ENCODE data around the gene PIP4P1.
A peak's percentile ranks its signal among the peaks of the same experiment; 100 is the strongest.
"Not testable (repeated sequence)": the region's sequence is repeated elsewhere in the genome, so short reads cannot be mapped to it uniquely, and the experiment has no call there.

PIP4P1 gene

DNA sequence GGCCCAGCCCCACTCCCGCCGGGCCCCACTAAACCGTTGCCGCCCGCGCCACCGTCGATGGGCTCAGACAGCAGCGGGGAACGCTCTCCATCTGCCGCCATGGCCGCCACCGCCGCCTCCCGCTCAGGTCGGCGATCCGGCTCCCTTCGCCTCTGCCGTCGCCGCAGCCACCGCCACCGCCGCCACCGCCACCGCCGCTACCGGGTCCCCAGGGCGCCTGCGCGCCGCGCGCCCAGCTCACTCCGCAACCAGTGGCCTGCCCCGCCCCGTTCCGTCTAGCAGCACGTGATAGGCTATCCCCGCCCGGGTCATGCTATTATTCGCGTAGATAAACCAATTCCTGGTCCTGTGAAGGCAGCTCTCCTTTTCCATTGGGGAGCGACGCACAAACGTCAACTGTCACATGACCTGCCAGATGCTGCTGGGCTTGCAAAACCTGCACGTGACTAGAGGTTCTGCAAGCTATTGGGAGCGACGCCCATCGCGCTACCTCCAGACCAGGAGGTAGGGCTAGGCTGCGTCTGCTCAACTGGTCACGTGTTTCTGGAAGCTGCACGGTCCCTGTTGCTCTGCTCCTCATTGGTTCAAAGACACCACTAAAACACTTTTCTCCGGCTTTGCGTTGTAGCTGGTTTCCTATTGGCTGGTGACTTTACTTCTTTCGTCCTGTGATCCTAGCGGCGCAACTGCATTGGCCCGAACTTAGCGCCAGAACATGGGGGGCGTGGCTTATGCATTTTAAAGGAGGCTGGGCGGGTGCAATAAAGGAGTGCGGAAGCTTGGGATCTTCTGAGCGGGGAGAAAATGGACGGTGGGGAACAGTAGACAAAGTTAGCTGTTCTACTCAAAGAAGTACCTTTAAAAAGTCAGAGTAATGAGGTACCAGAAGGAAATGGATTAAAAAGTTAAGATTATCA, at the start of gene PIP4P1:
Gene PIP4P1 (minus strand): TSS at position 210 of the 917 bp plus-strand sequence. CDS start 109 bp downstream, at position 101.
- peak; percentile 96 to 98 (median 97) for DNase-seq (ENCODE audit: low read depth in 3 of 3)

DNA sequence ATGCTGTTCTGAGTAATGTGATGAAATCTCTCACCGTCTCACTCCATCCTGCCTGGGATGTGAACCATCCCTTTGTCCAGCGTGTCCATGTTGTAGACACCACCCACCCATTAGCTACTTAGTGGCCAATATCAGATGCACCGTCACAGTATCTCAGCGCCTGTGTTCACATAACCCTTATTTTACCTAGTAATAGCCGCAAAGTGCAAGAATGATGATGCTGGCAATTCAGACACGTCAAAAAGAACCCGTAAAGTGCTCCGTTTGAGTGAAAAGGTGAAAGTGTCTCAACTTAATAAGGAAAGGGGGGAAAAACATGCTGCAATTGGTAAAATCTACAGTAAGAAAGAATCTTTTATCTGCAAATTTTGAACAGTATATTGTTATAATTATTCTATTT, 47.1 kb upstream of the PIP4P1 start:
- no peak for DNase-seq (ENCODE audit: low read depth in 3 of 3)

DNA sequence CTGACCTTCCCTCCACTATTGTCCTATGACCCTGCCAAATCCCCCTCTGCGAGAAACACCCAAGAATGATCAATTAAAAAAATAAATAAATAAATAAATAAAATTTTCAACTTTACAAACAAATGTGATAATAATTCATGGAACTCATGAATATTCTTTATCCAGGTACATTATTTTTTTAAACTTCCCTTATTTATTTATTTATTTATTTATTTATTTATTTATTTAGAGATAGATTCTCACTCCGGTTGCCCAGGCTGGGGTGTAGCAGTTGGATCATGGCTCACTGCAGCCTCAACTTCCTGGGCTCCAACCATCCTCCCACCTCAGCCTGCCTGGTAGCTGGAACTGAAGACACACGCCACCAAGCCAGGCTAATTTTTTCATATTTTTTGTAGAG, 46.3 kb upstream of the PIP4P1 start:
- not testable (repeated sequence) for DNase-seq (ENCODE audit: low read depth in 3 of 3)

DNA sequence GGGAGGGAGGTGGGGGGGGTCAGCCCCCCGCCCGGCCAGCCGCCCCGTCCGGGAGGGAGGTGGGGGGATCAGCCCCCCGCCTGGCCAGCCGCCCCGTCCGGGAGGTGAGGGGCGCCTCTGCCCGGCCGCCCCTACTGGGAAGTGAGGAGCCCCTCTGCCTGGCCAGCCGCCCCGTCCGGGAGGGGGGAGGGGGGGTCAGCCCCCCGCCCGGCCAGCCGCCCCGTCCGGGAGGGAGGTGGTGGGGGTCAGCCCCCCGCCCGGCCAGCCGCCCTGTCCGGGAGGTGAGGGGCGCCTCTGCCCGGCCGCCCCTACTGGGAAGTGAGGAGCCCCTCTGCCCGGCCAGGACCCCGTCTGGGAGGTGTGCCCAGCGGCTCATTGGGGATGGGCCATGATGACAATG, 45.5 kb upstream of the PIP4P1 start:
- DNase-seq (ENCODE audit: low read depth in 3 of 3) = not testable (repeated sequence)

DNA sequence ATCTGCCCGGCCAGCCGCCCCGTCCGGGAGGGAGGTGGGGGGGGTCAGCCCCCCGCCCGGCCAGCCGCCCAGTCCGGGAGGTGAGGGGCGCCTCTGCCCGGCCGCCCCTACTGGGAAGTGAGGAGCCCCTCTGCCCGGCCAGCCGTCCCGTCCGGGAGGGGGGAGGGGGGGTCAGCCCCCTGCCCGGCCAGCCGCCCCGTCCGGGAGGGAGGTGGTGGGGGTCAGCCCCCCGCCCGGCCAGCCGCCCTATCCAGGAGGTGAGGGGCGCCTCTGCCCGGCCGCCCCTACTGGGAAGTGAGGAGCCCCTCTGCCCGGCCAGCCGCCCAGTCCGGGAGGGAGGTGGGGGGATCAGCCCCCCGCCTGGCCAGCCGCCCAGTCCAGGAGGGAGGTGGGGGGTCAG, 45.0 kb upstream of the PIP4P1 start:
- DNase-seq (ENCODE audit: low read depth in 3 of 3) = not testable (repeated sequence)

DNA sequence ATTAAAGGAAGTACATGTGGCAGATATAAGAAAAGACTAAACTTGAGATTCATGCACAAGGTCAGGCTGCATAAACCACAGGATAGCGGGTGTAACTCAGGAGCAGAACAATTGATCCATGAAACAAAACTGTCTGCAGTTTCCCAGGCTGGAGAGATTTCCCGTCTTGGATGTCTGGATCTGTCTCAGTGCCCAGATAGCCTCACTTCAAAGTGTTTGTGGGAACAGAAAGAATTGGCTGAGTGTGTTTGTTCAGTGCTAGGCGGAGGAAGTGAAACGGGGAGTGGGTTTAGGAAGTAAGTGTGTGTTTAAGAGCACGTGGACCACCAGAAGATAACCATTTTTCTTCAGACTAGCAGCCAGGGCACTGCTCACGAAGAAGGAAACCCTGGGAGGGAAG, 42.7 kb upstream of the PIP4P1 start:
- no peak for DNase-seq (ENCODE audit: low read depth in 3 of 3)

DNA sequence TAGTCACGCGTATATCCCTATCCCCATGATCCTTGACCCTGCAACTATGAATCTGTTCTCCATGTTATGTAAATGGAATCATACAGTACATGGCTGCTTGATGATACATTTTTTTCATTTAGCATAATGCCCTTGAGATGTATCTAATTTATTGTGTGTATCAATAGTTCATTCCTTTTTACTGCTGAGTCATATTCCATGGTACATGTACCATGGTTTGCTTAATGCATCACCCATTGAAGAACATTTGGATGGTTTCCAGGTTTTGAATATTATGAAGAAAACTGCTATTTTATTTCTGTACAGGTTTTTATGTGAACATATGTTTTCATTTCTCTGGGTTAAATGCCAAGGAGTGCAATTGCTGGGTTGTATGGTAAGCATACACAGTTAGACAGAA, 40.1 kb upstream of the PIP4P1 start:
- DNase-seq (ENCODE audit: low read depth in 3 of 3) = no peak

DNA sequence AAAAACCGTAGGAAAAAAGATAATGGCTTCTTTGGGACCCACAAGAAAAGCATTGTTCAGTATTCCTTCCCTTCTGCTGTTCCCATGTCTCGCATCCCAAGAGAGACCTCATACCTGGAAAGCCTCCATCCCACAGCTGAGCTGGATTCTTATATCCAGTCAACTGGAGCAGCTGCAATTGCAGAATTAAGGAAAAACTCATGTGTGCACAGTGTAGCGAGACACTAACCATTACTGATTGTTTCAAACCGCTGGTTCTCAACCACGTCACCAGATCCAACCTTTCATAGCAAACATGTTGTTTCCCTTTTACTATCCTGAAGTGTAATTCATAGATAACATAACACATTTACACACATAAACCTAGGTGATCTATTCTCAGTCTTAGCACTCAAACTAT, 38.6 kb upstream of the PIP4P1 start:
- DNase-seq (ENCODE audit: low read depth in 3 of 3) = no peak

DNA sequence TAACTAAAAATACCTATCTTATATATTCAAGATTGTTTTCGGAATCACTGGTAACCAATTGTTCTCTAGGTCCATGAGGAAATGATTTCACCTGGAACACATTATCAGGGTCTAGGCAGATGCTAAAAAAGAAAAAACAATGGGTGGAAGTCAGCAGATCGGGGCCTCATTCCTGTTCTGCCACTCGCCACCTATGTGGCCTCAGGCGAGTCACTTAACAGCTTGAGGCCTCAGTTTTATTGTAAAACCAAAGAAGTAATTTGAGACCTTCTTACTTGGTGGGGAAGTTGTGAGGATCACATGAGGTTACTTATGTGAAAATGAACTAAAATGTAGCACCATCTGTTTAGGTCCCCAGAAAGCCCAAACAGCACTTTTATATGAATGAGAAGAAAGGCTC, 37.9 kb upstream of the PIP4P1 start:
- DNase-seq (ENCODE audit: low read depth in 3 of 3) = no peak

DNA sequence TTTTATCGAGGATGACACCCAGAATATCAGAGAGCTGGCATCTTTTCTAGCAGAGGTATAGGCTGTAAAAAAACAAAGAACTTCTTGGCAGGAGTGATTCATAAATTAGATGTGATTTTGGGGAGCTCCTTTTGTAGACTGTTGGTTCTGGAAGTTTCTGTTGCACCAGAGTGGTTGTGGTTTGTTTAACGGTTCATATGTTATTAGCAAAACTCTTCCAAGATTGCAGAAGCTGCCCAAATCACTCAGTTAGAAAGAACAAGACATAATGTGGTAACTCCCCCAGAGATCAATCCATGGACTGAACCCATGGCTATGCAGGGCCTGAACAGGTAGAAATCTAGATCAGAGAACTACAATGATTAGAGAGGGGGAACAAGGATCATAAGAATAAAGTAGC, 37.4 kb upstream of the PIP4P1 start:
- DNase-seq (ENCODE audit: low read depth in 3 of 3) = no peak

DNA sequence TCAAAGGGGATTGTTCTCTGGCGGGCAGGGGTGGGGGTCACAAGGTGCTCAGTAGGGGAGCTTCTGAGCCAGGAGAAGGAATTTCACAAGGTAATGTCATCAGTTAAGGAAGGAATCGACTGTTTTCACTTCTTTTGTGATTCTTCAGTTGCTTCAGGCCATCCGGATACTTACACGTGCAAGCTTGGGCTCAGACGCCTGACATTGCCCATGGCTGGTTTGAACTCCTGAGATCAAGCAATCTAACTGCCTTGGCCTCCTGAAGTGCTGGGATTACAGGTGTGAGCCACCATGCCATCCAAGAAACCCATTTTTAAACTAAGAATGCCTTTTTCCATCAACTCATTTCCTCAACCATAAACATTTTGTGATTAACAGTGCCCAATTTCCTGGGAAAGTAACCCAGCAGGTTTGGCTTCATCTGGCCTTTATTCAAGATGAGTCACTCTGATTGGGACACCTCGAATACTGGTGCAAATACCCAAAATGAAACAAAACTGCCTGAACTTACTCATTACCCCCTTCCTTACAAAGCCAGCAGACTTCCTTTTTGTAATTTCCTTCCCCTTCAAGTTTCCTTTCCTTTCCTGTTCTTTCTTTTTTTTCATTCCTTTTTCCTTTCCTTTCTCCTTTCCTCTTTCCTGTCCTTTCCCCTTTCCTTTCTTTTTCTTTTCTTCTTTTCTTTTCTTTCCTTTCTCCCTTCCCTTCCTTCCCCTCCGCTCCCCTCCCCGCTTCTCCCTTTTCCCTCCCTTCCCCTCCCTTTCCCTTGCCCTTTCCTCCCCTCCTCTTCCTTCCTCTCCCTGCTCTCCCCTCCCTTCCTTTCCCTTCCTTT, 33.9 kb upstream of the PIP4P1 start:
- no peak for DNase-seq (ENCODE audit: low read depth in 3 of 3)

DNA sequence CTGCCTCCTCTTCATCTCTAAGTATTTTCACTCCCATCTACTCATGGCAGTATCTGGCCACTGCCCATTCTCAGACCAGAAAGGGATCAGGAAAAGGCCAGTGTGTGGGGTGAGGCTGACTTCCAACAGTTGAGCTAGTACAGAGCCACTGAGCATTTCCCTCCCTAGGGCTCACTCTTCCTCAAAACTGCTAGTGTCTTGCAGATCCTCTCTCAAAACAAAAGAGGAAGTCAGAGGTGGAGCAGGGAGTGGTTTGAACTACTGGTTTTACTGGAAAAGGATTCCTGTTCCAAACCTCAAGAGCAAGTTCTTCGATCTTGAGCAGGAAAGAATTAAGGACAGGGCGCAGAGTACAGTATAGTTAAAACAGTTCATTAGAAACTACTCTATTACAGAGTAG, 32.4 kb upstream of the PIP4P1 start:
- DNase-seq (ENCODE audit: low read depth in 3 of 3) = no peak

DNA sequence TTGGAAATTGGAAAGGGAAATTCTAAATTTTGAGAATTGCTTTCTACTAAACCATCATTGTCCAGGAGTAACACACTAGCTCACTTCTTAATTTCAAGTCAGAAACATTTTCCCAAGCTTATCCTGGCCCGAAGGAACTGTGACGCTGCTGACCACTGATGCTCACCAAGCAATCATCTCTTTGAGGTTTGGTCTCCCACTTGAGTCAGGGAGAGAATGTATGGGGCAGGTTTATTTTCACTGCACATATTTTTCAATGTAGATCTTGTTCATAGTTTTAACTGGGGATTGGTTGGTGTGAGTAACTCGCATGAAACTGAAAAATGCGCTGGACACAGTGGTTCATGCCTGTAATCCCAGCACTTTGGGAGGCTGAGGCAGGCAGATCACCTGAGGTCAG, 31.3 kb upstream of the PIP4P1 start:
- DNase-seq (ENCODE audit: low read depth in 3 of 3) = no peak

DNA sequence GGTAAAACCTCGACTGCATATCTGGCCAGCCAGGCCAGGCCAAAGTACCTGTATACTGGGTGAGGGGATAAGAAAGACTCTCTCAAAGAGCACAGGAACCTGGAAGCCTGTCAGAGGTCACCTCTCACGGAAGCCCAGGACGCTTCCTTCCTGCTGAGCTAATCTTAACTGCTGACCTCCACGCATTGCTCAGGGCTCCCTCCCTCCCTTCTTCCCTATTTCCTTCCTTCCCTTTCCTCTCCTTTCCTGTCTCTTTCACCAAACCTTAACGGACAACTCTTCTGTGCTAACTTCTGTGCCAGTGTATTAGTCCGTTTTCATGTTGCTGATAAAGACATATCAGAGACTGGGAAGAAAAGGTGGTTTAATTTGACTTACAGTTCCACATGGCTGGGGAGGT, 29.3 kb upstream of the PIP4P1 start:
- DNase-seq (ENCODE audit: low read depth in 3 of 3) = no peak

DNA sequence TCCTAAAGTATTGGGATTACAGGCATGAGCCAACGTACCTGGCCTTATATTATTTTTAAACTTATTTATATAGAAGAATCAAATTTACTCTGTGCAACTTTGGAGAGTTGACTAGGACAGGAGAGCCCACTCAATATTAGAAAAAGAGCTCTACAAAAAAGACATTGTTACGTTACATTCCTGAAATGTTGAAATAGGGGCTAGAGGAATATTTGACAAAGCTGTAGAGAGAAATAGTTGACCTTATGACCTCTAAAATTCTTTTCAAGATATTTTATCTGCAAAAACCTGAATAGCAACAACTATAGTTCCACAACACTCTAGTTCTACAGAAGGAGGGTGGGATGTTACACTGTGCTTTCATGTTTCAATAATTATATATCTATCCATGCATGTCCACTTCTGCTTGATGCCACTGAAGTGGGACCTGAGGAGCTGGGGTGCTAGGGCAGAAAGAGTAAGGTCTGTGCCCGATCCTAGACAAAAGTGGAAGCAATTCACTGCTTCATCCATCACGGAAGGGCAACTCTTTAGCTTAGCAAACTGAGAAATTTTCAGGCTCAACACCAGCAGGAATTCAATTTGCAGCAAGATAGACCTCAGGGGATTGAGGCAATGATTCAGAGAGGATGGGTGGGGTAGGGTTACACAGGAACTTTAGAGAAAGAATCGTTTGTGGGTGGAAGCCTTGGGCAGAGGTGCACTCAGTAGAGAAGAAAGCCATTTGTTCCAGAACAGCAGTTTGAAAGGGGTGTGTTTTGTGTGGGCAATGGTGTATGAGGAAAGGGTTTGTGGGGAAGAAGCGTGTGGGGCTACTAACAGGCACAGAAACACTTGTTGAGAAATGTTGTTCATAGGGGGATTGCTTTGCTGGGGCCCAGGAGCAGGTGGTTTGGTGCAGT, 28.1 kb upstream of the PIP4P1 start:
- DNase-seq (ENCODE audit: low read depth in 3 of 3) = no peak

DNA sequence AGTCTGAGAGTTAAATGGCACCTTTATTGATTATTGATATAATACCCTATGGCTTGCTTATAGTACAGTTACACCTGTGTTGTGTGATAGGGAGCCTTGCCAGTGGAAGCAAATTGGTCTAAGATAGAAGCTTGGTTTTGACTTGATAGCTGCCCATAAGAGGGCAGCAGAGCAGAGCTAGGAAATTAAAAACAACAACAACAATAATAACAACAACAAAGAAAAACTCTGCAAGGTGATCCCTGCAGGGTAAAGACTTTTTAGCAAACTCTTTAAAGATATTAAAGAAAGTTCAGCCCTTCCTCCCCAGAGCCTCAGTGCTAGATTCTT, 26.1 kb upstream of the PIP4P1 start:
- no peak for DNase-seq (ENCODE audit: low read depth in 3 of 3)

DNA sequence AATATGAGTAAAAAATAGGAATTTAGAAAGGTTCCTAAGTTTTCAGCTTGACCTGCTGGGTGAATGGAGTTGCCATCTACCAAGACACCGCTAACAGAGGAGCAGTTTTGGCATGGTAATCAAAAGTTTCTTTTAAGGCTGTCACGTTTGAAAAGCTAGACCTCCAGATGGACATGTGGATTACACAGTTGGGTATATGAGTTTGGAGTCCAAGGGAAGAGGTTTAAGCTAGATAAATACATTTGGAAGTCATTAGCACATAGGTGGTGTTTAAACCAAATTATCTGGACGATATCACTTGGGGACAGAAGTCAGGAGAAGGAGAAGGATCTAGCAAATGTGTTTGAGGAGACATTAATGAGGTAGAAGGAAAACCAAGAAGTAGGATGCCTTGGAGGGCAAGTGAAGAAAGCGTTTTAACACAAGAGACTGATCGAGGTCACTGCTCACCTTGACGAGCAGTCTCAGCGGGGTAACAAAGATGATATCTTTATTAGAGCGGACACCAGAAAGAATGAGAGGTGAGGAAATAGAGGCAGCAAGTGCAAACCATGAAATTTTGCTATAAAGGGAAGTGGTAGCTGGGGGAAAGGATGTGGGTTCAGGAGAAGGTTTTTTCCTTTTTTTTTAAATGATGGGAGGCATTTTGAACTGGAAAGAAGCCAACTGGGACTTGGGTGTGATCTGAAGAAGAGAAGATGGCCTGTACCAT, 25.6 kb upstream of the PIP4P1 start:
- no peak for DNase-seq (ENCODE audit: low read depth in 3 of 3)

DNA sequence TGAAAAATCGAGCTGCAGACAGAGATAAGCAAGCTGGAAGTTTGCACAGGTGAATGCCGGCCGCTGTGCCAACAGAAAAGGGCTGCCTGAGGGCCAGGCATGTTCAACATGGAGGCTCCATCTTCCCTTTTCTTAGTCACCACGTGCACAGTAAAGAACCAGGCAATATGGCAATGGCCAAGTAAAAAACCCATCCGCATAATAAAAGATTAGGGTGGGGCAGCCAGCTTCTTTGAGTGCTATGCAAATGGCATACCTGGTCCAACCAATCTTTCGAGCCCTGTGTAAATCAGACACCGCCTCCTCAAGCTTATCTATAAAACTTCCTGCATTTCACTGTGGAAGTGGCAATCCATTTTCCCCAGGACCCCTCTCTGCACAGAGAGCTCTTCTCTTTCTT, 24.7 kb upstream of the PIP4P1 start:
- DNase-seq (ENCODE audit: low read depth in 3 of 3) = no peak

DNA sequence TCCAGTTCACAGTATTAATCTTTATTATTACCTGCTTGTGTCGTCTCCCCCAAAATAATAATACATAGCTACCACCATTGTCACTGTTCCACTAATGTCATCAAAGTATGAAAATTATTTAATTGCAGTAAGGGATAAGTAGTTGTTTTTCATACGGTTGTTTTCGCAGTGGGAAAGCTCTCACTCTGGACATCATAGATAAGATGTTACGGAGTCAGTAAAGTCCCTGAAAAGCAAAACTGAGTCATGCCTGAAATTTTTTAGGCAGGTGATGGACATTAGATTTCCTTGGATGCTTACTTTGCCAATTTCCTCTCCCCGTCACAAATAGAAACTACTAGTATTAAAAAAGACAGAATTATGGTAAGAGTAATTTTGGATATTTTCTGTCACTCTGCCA, 21.1 kb upstream of the PIP4P1 start:
- DNase-seq (ENCODE audit: low read depth in 3 of 3) = no peak

DNA sequence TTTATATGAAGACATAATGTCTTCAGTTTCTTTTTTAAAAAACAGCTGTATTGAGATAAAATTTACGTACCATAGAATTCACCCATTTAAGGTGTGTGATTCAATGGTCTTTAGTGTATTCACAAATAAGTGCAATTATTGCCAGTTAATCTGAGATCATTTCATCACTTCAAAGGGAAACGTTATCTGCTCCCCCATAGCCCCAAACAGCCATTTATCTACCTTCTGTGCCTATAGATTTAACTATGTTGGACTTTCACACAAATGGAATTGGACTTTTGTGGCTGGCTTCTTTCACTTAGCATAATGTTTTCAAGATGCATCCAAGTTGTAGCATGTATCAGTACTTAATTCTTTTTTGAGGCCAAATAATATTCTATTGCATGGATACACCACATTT, 17.7 kb upstream of the PIP4P1 start:
- DNase-seq (ENCODE audit: low read depth in 3 of 3) = no peak

DNA sequence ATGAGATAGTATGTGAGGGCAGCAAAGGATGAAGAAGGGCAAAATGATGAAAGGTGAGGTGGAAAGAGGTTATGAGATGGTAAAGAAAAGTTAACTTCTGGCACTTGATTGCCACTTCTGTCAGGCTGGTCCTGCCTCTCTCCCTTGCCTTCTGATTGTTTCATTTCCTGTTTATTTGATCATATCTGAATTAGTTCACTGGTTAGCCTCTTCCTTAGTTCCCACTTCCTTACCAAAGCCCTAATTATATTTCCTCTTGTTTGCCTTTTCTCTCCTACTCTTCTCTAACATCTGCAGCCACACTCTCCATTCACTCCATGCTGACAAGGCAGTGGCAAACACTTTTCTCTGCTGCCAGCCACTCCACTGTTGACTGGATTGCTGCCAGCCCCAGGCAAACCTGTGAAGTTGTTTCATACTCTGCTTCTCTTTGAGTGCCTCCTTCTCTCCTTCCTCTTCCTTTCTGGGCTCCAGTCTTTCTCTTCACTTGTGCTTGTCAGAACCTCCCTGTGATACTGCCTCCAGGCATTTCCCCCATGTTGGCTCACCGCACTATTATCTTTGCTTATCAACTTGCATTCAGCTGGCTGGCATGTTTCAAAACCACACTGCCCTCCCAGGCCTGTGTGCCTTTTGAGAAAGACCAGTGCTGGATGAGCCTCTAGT, 16.1 kb upstream of the PIP4P1 start:
- DNase-seq (ENCODE audit: low read depth in 3 of 3) = no peak
